ENCODE results near the gene TMEM120B.
A peak's percentile ranks its signal among the peaks of the same experiment; 100 is the strongest.
"Not testable (repeated sequence)": the region's sequence is repeated elsewhere in the genome, so short reads cannot be mapped to it uniquely, and the experiment has no call there.

Gene TMEM120B

DNA sequence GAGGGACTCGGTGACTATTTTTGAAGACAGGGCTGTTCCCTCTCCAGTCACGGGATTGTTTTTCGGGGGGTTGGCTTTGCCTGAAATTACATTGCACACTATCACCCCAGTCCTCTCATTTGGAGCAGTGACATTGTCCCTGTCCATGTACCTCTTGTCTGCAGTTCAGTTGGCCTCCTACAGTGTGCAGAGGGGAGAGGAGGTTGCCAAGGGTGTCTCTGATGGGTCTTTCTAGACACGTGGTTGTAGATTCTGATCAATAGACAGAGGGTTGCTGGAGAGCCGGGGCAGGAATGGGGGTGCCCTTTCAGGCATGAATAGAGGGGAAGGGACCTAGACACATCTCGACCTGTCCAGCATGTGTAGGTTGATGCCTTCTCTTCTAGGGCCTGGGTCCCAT lies 1.2 kb downstream of the TMEM120B start:
- no peak for DNase-seq (ENCODE audit: extremely low spot score)
- POLR2A ChIA-PET: interaction anchor here (1.0 to 2.4 kb wide), 3 partner anchors 15 to 52 kb away, joined by 3 to 11 read pairs (median 3); no protein-coding TSS in a partner anchor
- CTCF ChIA-PET: interaction anchor here (1.0 to 2.6 kb wide), 4 partner anchors 53 to 85 kb away, joined by 4 to 9 read pairs (median 4); partner anchors contain the start of gene RHOF
- TF ChIP-seq TARDBP (IDR thresholded peaks at IDR 0.05): no peak
- no peak for TF ChIP-seq ZNF384 (IDR thresholded peaks at IDR 0.05)
- TF ChIP-seq SP1 (IDR thresholded peaks at IDR 0.05): no peak
- no peak for TF ChIP-seq FOXM1 (IDR thresholded peaks at IDR 0.05; ENCODE audit: borderline replicate concordance)
- TF ChIP-seq NFRKB (IDR thresholded peaks at IDR 0.05): no peak
- TF ChIP-seq LEF1 (IDR thresholded peaks at IDR 0.05; ENCODE audit: borderline replicate concordance): no peak
- TF ChIP-seq PKNOX1 (IDR thresholded peaks at IDR 0.05): no peak
- no peak for TF ChIP-seq BHLHE40 (IDR thresholded peaks at IDR 0.05; ENCODE audit: borderline replicate concordance)
- no peak for TF ChIP-seq CTBP1 (IDR thresholded peaks at IDR 0.05; ENCODE audit: borderline replicate concordance)
- no peak for TF ChIP-seq FOXA1 (IDR thresholded peaks at IDR 0.05)
- TF ChIP-seq L3MBTL2 (conservative IDR thresholded peaks at IDR 0.05): no peak
- no peak for TF ChIP-seq SUZ12 (IDR thresholded peaks at IDR 0.05)

GRCh38 chr12:121715055-121715454 lies 2.5 kb downstream of the TMEM120B start:
- POLR2A ChIA-PET; CTCF ChIA-PET; DNase-seq (ENCODE audit: extremely low spot score): not testable (repeated sequence)

DNA sequence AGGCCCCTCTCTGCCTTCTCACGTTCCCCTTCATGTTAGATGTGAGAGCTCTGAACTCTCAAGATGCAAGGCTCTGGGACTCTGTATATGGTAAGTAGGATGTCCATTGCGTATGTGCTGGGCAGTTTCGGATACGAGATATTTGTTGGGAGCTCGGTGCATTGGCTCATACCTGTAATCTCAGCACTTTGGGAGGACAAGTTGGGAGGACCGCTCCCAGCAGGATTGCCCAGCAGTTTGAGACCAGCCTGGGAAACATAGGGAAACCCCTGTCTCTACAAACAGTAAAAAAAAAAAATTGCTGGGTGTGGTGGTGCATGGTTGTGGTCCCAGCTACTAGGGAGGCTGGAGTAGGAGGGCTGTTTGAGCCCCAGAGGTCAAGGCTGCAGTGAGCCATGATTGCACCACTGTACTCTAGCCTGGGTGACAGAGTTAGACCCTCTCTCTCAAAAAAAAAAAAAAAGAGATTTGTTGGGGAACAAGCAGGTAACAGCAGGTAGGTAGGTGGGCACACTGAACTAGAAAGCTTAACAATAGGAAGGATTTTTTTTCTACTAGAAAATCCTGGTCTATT lies 3.4 kb downstream of the TMEM120B start:
- no peak for TF ChIP-seq L3MBTL2 (conservative IDR thresholded peaks at IDR 0.05)
- no peak for TF ChIP-seq SP1 (IDR thresholded peaks at IDR 0.05)
- no peak for TF ChIP-seq PKNOX1 (IDR thresholded peaks at IDR 0.05)
- TF ChIP-seq CTBP1 (IDR thresholded peaks at IDR 0.05; ENCODE audit: borderline replicate concordance): no peak
- TF ChIP-seq FOXA1 (IDR thresholded peaks at IDR 0.05): no peak
- no peak for TF ChIP-seq SUZ12 (IDR thresholded peaks at IDR 0.05)
- TF ChIP-seq NFRKB (IDR thresholded peaks at IDR 0.05): no peak
- DNase-seq (ENCODE audit: extremely low spot score): no peak
- CTCF ChIA-PET: no interaction called here
- POLR2A ChIA-PET: no interaction called here

- DNase-seq (ENCODE audit: extremely low spot score): peak; percentile 38
- TF ChIP-seq HDGF (IDR thresholded peaks at IDR 0.05; ENCODE audit: borderline replicate concordance) (no peak), FOXK2 (IDR thresholded peaks at IDR 0.05) (no peak), ARNT (IDR thresholded peaks at IDR 0.05) (no peak), NFRKB (IDR thresholded peaks at IDR 0.05) (no peak), FOXM1 (IDR thresholded peaks at IDR 0.05; ENCODE audit: borderline replicate concordance) (no peak), BHLHE40 (IDR thresholded peaks at IDR 0.05; ENCODE audit: borderline replicate concordance) (no peak), L3MBTL2 (conservative IDR thresholded peaks at IDR 0.05) (no peak), LEF1 (IDR thresholded peaks at IDR 0.05; ENCODE audit: borderline replicate concordance) (no peak), TARDBP (IDR thresholded peaks at IDR 0.05) (no peak), SP1 (IDR thresholded peaks at IDR 0.05) (no peak), PKNOX1 (IDR thresholded peaks at IDR 0.05) (no peak)
- ChIA-PET CTCF (no interaction called here), POLR2A (no interaction called here)
Measured at GRCh38 chr12:121717041-121717699, 4.6 kb downstream of the TMEM120B start.

GRCh38 chr12:121718653-121719239 lies 6.2 kb downstream of the TMEM120B start:
- ChIA-PET CTCF (no interaction called here), POLR2A (no interaction called here)
- DNase-seq (ENCODE audit: extremely low spot score): no peak
- TF ChIP-seq FOXA1 (IDR thresholded peaks at IDR 0.05) (no peak), CTBP1 (IDR thresholded peaks at IDR 0.05; ENCODE audit: borderline replicate concordance) (no peak), SUZ12 (IDR thresholded peaks at IDR 0.05) (no peak), BHLHE40 (IDR thresholded peaks at IDR 0.05; ENCODE audit: borderline replicate concordance) (no peak), NFRKB (IDR thresholded peaks at IDR 0.05) (no peak), ARNT (IDR thresholded peaks at IDR 0.05) (no peak), TARDBP (IDR thresholded peaks at IDR 0.05) (no peak), HDGF (IDR thresholded peaks at IDR 0.05; ENCODE audit: borderline replicate concordance) (no peak), ZNF384 (IDR thresholded peaks at IDR 0.05) (no peak), SP1 (IDR thresholded peaks at IDR 0.05) (no peak), FOXK2 (IDR thresholded peaks at IDR 0.05) (no peak)

DNA sequence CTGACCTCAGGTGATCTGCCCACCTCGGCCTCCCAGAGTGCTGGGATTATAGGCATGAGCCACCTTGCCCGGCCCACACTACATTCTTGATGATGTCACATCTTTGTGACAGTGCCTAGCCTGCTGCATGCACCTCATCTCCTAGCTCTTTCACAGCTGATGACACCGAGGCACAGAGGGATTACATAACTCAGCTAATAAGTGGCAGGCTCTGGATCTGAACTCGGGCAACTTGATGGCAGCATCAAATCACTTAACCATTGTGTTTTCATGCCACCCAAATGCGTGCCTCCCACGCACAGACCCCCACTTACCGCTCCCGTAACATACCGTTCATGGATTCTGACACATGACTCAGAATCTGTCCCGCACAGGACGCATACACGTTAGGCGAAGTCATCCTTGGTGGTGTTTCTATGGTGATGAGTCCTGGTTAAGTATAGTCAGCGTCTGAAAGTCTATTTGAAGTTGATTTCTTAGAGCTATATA lies 7.4 kb downstream of the TMEM120B start:
- POLR2A ChIA-PET: interaction anchor here (0.9 kb wide), 1 partner anchor 8 kb away, joined by 3 read pairs; no protein-coding TSS in a partner anchor
- no peak for DNase-seq (ENCODE audit: extremely low spot score)
- CTCF ChIA-PET: interaction anchor here (0.8 to 1.1 kb wide), 2 partner anchors 18 to 74 kb away, joined by 3 read pairs; partner anchors contain the start of gene RHOF
- TF ChIP-seq SP1 (IDR thresholded peaks at IDR 0.05) (no peak), SUZ12 (IDR thresholded peaks at IDR 0.05) (no peak), ZNF384 (IDR thresholded peaks at IDR 0.05) (no peak), BHLHE40 (IDR thresholded peaks at IDR 0.05; ENCODE audit: borderline replicate concordance) (no peak)
